ENCODE measurements around the gene ZNF41.

Gene ZNF41

DNA sequence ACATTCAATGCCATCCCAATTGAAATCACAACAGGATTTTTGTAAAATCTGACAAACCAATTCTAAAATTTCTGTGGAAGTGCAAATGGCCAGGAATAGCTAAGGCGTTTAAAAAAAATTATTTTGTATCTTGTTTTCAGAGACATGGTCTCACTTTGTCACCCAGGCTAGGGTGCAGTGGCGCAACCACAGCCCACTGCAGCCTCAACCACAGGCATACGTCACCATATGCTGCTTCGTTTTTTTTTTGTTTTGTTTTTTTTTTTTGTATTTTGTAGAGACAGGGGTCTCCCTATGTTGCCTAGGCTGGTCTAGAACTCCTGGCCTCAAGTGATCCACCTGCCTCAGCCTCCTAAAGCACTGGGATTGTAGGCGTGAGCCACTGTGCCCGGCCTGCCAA, 24.5 kb downstream of the ZNF41 start:
- no peaks in the 10 kb centered on the region for H3K4me1 Mint-ChIP-seq
- H3K4me3 Mint-ChIP-seq = no peak overlapping the region
- H3K27me3 Mint-ChIP-seq = no peaks in the 10 kb centered on the region
- no peak overlapping the region for H3K27ac Mint-ChIP-seq
- peaks cover 29% of the 10 kb centered on the region for H3K36me3 Mint-ChIP-seq
- H3K9me3 Mint-ChIP-seq = no peaks in the 10 kb centered on the region

DNA sequence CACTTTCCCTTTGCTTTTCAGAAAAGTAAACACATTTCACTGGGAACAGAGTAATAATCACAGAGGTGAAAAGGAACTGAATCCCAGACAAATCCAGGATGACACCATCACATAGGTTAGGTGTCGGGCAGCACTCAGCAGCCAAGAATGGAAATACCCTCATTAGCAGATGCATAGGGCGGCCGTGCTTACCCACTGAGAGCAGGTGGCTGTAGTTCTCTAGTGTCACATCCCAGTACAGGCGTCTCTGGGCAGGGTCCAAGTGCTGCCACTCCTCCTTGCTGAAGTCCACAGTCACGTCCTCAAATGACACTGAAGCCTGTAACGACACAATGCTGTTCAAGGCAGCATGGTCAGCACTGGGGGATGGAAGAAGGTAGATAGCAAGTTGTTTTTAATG, 26.9 kb downstream of the ZNF41 start:
- H3K36me3 Mint-ChIP-seq = peaks cover 37% of the 10 kb centered on the region
- H3K27me3 Mint-ChIP-seq = no peaks in the 10 kb centered on the region
- no peaks in the 10 kb centered on the region for H3K4me1 Mint-ChIP-seq
- no peak overlapping the region for H3K27ac Mint-ChIP-seq
- H3K4me3 Mint-ChIP-seq = no peak overlapping the region
- H3K9me3 Mint-ChIP-seq = no peaks in the 10 kb centered on the region

DNA sequence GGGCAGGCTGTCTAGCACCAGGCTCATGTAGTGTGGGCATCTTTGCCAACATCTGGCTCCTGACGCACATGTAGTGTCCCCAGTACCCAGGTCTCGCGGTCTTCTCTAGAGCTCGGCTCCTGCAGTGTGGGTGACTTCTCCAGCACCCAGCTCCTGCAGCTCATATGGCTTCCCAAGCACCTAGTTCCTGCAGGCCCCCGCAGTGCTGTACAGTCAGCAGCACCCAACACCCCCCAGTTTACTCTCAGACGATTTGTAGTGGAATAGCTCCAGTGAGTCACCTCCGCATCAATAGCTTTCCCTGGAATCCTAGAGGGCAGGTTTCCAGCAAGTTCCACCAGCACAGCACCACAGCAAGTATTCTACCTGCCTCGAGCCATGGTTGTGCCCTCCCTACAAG, 30.9 kb downstream of the ZNF41 start:
- Mint-ChIP-seq H3K4me1 (no peaks in the 10 kb centered on the region), H3K9me3 (peaks cover 3% of the 10 kb centered on the region), H3K36me3 (peaks cover 59% of the 10 kb centered on the region)

DNA sequence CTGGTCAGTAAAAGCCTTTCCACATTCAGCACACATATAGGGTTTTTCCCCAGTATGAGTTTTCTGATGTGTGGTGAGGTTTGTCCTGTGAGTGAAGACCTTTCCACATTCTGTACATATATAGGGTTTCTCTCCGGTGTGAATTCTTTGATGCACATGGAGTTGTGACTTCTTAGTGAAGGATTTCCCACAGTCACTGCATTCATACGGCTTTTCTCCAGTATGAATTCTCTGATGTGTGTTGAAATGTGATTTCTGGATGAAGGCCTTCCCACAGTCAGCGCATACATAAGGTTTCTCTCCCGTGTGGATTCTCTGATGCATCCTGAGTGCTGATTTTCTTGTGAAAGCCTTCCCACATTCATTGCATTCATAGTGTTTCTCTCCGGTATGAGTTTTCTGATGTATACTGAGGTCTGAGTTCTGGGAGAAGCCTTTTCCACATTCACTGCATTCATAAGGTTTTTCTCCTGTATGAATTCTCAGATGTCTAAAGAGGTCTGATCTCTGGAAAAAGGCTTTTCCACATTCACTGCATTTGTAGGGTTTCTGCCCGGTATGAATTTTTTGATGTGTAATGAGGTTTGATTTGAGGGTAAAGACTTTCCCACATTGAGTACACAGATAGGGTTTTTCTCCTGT, 34.7 kb downstream of the ZNF41 start:
- no peak overlapping the region for H3K4me3 Mint-ChIP-seq
- H3K27me3 Mint-ChIP-seq = no peaks in the 10 kb centered on the region
- H3K9me3 Mint-ChIP-seq = peaks cover 3% of the 10 kb centered on the region
- no peaks in the 10 kb centered on the region for H3K4me1 Mint-ChIP-seq
- H3K27ac Mint-ChIP-seq = no peak overlapping the region
- H3K36me3 Mint-ChIP-seq = peaks cover 56% of the 10 kb centered on the region

More for the DNA sequence above, 30.9 kb downstream of the ZNF41 start:
- H3K27me3 Mint-ChIP-seq = no peaks in the 10 kb centered on the region
- H3K4me3 Mint-ChIP-seq = no peak overlapping the region
- no peak overlapping the region for H3K27ac Mint-ChIP-seq

- no peaks in the 10 kb centered on the region for H3K4me1 Mint-ChIP-seq
- H3K9me3 Mint-ChIP-seq = peaks cover 3% of the 10 kb centered on the region
- H3K4me3 Mint-ChIP-seq = no peak overlapping the region
- H3K36me3 Mint-ChIP-seq = peaks cover 52% of the 10 kb centered on the region
- H3K27me3 Mint-ChIP-seq = no peaks in the 10 kb centered on the region
- no peak overlapping the region for H3K27ac Mint-ChIP-seq
These were observed 35.4 kb downstream of the ZNF41 start for GRCh38 chrX:47447607-47448006.

- Mint-ChIP-seq H3K36me3 (peaks cover 48% of the 10 kb centered on the region), H3K4me3 (no peak overlapping the region), H3K27ac (no peak overlapping the region), H3K9me3 (peaks cover 3% of the 10 kb centered on the region), H3K4me1 (no peaks in the 10 kb centered on the region), H3K27me3 (no peaks in the 10 kb centered on the region)
These were observed 36.1 kb downstream of the ZNF41 start for GRCh38 chrX:47446971-47447370.

GRCh38 chrX:47446431-47446830, 36.6 kb downstream of the ZNF41 start:
- no peaks in the 10 kb centered on the region for H3K27me3 Mint-ChIP-seq
- H3K4me3 Mint-ChIP-seq = no peak overlapping the region
- no peak overlapping the region for H3K27ac Mint-ChIP-seq
- peaks cover 3% of the 10 kb centered on the region for H3K9me3 Mint-ChIP-seq
- H3K4me1 Mint-ChIP-seq = no peaks in the 10 kb centered on the region
- peaks cover 45% of the 10 kb centered on the region for H3K36me3 Mint-ChIP-seq

GRCh38 chrX:47430925-47431324, 52.1 kb downstream of the ZNF41 start:
- no peak overlapping the region for H3K27ac Mint-ChIP-seq
- no peak overlapping the region for H3K4me3 Mint-ChIP-seq
- no peaks in the 10 kb centered on the region for H3K4me1 Mint-ChIP-seq
- no peaks in the 10 kb centered on the region for H3K36me3 Mint-ChIP-seq
- no peaks in the 10 kb centered on the region for H3K9me3 Mint-ChIP-seq
- H3K27me3 Mint-ChIP-seq = no peaks in the 10 kb centered on the region

DNA sequence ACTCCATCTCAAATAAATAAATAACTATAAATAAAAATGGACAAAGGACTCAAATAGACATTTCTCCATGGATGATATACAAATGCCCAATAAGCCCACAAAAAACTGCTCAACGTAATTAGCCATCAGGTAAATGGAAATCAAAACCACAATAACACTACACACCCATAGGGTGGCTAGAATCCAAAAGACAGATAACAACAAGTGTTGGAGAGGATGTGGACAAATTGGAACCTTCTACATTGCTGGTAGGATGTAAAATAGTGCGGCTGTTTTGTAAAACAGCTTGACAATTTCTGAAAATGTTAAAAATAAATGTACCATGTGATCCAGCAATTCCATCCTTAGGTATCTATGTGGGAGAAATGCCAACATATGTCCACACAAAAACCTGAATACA, 60.6 kb downstream of the ZNF41 start:
- Mint-ChIP-seq H3K27ac (no peak overlapping the region), H3K4me3 (no peak overlapping the region), H3K4me1 (no peaks in the 10 kb centered on the region), H3K27me3 (no peaks in the 10 kb centered on the region), H3K9me3 (no peaks in the 10 kb centered on the region), H3K36me3 (peaks cover 9% of the 10 kb centered on the region)

GRCh38 chrX:47420962-47421361, 62.1 kb downstream of the ZNF41 start:
- no peaks in the 10 kb centered on the region for H3K9me3 Mint-ChIP-seq
- H3K27me3 Mint-ChIP-seq = no peaks in the 10 kb centered on the region
- H3K36me3 Mint-ChIP-seq = peaks cover 13% of the 10 kb centered on the region
- no peak overlapping the region for H3K4me3 Mint-ChIP-seq
- H3K27ac Mint-ChIP-seq = no peak overlapping the region
- H3K4me1 Mint-ChIP-seq = no peaks in the 10 kb centered on the region

- H3K4me3 Mint-ChIP-seq = no peak overlapping the region
- no peaks in the 10 kb centered on the region for H3K4me1 Mint-ChIP-seq
- H3K27me3 Mint-ChIP-seq = no peaks in the 10 kb centered on the region
- H3K36me3 Mint-ChIP-seq = peaks cover 13% of the 10 kb centered on the region
- H3K27ac Mint-ChIP-seq = no peak overlapping the region
- no peaks in the 10 kb centered on the region for H3K9me3 Mint-ChIP-seq
These were observed 62.8 kb downstream of the ZNF41 start for GRCh38 chrX:47420265-47420664.

DNA sequence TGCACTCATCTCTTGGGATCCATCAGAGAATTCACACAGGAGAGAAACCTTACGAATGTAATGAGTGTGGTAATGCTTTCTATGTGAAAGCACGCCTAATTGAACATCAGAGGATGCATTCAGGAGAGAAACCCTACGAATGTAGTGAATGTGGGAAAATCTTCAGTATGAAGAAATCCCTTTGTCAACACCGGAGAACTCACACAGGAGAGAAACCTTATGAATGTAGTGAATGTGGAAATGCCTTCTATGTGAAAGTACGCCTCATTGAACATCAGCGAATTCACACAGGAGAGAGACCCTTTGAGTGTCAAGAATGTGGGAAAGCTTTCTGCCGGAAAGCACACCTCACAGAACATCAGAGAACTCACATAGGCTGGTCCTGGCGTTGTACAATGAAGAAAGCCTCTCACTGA, 69.8 kb downstream of the ZNF41 start:
- Mint-ChIP-seq H3K27ac (no peak overlapping the region), H3K4me3 (no peak overlapping the region), H3K27me3 (no peaks in the 10 kb centered on the region), H3K9me3 (no peaks in the 10 kb centered on the region), H3K36me3 (peaks cover 25% of the 10 kb centered on the region), H3K4me1 (no peaks in the 10 kb centered on the region)

All from activated naive CD4-positive, alpha-beta T cell treated with anti-CD3 and anti-CD28 coated beads, Interleukin-2, amount 50 U/mL, for 24 hours (primary cell).